Measurements from ENCODE around the gene RBM11.

RBM11 gene

DNA sequence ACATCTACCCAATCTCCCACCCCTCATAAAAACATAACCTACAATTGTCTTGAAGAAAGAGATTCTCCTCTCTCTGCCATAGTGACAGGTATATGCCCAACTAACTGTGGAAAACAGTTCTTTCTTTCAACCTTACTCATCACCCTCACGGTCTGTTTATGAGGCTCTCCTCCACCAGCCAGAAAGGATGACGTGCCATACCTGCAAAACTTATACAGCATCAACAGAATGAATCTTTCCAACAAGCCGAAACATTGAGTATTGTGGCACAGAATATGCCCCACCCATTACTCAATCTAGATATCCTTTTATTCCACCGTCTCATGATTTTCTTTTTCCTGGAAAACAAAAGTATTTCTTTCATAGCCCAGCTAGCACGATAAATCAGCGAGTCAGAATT, 55.7 kb downstream of the RBM11 start:
- no peak for DNase-seq

DNA sequence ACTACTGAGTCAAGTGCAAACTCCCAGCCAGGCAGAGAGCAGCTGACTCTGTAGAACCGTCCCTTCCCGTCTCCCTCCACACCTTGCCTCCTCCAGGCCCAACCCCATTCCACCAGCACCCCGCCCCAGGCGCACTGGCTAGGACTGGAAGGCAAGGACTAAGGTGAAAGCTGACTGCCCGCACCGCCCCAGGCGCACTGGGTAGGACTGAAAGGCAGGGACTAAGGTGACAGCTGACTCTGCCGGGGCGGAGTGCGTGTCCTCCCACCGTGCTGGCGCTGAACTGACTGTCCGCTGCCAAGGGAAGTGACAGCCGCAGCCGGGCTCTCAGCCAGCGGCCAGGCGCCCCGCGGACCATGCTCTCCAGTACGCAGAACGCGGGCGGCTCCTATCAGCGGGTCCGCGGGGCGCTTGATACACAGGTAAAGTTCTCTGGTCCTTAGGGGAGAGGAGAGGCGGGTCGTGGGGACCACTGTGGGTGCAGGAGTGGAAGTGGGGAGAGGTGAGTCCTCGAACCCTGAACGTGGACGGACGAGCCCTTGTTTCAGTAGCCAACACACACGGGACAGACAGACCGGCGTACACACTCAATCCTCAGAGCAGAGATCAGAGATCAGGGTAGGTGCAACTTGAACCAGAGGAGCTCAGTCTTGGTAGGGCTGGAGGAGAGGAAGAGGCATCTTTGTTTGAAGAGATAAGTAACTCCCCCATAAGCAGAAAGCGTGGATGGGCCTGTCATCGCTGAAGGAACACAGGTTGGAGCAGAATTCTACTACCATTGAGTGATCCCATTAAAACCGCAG, 58.0 kb downstream of the RBM11 start:
- no peak for DNase-seq

DNA sequence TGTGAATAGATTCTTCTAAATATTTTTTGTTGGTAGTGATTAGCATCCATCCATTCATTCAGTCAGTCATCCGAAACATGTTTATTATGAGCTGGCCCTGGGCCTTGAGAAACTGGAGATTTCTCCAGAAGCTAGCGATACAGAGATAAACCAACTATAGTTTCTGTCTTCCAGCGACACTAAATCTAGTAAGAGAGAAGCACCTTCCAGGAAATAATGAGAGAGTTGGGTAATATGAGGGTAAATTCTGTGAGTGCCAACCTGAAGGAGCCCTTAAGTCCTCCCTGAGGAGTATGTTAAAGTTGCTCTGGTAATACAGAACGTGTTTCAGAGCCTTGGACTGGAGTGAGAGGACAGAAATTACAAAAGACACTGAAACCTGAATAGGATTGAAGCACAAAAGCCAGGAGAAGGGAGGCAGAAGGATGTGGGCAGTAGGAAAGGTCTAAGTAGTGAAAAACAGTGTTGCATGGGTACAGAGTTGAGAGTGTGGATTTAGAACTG, 59.8 kb downstream of the RBM11 start:
- DNase-seq: no peak

Data from DMS79 (cell line).